GM18507 (cell line): ENCODE data around the gene EPB42.
"Not testable (repeated sequence)": the region's sequence is repeated elsewhere in the genome, so short reads cannot be mapped to it uniquely, and the experiment has no call there.

Experiments
- DNase-seq: peaks from one replicate; pipeline ENCODE4 v3.0.0; 2011; ENCODE audit warnings: low read depth; ENCODE audit not compliant: insufficient read length; ENCODE audit errors: extremely low spot score
- FAIRE-seq: peaks from 2 replicates; lab custom pipeline; 2011; peaks lifted over from hg19 to GRCh38; lab: Jason Lieb, UNC

EPB42 gene

DNA sequence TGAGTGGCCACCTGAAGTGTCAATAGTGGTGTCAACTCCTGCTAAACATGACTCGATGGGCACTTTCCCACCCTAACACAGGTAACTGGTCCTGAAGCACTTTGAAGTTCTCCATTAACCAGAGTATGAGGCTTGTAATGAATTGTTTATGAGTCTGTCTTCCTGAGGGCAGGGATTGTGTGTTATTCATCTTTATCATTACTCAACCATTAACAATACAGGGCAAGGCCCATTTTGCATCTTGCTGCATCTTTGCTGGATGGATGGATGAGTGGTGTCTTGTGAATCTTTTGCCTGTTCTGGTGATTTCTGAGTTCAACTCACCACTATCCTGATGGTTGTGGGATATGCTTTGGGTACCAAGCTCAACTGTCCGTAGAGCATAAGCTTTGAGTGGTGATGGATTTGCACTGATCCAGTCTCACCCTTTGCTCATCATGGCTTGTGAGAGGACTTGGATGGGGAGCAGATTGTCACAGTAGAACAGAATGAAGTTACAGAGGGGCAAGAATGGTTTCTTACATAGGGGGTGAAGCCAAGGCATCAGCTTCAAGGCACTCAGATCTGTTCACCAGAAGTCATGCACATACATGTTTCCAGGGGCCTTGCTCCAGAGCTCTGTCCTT, 22.3 kb upstream of the EPB42 start:
- FAIRE-seq (no peak), DNase-seq (no peak)

DNA sequence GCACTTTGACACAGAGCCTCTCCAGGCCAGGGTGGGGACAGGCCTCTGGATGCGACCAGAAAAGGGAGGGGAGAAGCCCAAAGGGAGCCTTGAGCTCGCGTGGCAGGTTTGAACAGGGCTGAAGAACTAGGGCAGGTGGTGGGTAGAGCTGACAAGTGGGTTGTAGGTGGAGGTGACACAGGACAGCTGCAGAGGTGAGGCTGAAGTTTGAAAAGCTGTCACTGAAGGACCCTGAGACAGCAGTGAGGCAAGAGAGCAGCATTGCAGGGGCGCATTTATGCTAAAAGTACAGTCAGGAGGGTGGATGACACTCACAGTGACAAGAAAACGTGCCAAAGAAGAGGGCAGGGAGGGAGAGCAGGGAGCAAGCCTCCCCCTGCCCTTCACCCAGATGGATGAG, 21.8 kb upstream of the EPB42 start:
- FAIRE-seq (no peak), DNase-seq (no peak)

DNA sequence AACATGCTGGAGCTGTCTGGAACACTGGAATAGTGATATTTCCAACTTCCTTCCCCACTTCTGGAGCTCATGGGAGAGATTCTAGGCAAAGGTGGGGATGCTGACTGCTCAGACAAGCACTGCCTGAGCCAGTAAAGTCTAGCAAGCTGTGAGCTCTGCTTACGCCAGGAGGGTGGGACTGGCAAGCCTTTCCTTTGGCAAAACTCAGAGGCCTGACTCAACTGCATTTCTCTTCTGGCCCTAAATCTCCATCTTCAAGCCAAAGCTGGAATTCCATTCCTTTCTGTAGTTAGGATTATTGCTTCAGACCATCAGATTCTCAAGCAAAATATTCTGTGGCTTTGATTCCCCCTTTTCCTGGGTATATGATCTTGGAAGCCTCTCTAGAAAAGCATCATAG, 20.3 kb upstream of the EPB42 start:
- DNase-seq, result no peak

DNA sequence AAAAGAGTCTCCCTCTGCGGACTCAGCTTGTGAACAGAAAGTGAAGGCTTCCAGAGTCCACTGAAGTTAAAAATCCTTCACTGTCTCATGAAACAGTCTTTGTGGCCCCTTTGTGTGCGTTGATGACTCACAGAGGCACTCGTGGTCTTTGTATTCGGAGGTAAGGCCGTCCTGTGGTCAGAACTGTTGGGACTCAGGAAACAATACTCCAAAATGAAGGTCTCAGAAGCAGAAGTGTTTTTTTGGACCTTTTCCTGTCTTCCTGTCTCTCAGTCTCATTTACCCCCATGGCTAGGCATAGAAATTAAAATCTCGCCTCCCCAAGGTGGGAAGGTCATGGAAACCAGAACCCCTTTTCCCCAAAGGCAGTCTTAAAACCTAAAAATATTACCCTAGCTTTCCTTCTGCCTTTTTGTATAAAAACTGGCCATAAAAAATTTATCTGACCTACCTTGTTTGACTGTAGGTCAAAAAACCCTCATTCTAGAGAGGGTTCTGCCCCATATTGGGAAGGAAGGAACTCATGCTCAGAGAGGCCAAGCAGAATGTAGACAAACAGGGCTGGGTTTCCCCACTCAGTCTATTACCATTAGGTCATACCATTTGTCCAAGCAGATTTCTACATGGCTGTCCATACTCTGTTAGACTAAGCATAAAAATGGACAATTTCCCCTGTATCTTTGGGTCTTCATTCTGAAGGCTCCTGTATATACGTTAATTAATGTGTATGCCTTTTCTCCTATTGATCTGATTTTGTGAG, 19.1 kb upstream of the EPB42 start:
- FAIRE-seq (peak; percentile 80), DNase-seq (peak; percentile 28)

More for the DNA sequence above, 20.3 kb upstream of the EPB42 start:
- no peak for FAIRE-seq

DNA sequence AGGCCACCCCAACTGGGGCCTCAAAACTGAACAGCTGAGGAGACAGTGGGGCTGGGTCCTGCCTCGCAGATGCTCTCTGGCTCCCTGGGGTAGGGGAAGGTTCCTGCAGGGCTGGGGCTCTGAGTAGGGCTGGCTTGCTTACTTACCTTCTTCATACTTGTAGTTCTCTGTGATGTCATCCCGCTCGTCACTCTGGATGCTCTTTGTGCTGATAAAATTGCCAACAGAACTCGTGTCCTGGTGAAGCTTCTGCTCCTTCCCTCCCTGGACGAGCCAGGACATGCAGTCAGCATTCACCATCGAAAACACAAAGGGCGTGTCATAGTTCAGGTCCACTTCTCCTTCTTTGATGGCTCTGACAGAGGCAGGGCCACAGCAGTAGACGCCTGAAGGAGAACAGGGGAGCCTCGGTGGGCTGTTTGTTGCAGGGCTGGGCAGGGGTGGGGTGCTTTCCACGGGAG, 17.9 kb upstream of the EPB42 start:
- DNase-seq, result no peak
- no peak for FAIRE-seq

DNA sequence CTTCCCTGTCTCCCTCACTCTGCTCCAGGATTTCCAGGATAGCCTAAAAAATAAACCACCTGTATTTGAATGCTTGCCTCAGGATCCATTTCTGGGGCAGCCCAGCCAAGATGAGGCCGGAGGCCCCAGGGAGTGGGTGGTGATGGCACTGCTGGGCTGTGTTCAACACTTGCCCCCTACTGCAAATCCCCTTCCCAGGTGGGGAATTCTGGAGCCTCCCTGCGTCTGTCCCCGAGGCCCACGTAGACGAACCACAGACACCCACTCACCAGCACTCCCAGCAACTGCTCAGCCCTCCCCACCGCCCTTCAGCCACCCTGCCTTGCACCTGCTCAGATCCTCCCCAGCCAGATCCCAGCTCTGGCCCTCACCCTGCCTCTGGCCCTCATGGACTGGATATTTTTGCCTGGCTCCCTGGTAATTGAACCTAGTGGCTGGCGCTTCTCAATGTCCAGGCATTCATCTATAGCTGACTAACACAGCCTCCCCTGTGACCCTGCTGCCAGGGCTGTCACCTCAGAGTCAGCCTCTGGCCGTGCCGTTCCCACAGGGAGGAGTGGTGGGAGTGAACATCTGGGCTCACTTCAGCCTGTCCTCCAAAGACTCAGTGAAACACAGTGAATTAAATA, 17.1 kb upstream of the EPB42 start:
- no peak for FAIRE-seq
- DNase-seq, result no peak

DNA sequence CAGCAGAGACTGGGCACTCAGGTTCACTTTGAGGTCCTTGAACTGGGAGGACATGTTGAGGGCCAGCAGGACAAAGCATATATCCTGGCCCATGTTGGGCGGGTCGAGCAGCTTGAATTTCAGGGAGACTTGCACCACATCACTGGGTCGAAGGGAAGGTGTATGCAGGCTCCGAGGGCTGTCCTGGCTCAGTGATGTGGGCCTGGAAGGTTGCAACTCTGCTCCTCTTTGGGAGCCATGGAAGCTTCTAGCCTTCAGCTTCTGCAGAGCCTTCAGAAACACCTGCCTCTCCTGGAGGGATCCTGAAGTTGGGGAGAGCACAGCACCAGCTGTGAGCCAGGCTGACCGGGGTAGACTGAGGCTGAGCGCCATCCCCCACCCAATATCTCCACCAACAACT, 14.7 kb upstream of the EPB42 start:
- DNase-seq (no peak), FAIRE-seq (no peak)

DNA sequence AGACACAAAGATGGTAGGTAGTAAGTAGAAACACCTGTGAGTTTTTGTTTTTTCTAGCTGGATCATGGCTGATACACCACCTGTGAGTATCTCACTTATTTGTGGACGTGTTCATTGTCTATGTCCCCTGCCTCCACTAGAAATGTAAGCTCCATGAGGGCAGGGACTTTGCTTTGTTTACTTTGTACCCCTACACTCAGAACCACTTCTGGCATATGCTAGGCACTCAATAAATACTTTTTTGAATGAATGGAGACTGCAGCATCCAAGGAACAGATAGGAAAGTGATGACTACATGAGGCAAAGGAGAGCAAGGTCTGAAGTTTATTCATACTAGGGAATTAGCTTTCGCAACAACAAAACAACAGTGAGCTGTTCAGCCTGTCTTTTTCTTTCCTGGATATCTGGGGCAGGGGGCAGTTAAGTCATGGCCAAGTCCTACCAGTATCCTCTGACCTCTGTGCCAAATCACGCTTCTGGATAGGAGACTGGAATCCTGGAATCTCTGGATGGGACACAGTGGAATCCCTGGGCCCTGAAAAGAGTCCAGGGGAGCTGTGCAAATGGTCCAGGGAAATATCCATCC, 11.6 kb upstream of the EPB42 start:
- no peak for DNase-seq
- no peak for FAIRE-seq

DNA sequence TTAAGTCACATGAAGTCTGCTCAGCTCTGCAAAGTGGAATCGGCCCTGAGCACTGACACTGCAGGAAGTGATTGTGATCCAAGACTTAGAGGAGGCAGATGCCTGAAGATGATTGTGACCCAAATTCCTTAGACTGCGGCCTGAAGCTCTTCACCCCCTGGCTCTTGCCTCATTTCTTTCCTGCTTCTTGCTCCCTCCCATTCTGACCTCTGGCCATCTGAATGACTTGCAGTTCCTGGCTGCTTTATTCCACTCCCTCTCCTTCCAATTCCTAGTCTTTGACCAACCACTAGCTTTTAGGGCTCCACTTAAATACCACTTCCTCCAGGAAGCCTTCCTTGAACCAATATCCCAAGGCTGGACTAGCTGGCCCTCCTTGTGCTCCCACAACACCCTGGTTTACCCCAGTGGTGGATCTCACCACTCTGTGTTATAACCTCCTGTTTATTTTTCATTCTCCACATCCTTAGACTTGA, 9.9 kb upstream of the EPB42 start:
- FAIRE-seq (no peak), DNase-seq (no peak)

DNA sequence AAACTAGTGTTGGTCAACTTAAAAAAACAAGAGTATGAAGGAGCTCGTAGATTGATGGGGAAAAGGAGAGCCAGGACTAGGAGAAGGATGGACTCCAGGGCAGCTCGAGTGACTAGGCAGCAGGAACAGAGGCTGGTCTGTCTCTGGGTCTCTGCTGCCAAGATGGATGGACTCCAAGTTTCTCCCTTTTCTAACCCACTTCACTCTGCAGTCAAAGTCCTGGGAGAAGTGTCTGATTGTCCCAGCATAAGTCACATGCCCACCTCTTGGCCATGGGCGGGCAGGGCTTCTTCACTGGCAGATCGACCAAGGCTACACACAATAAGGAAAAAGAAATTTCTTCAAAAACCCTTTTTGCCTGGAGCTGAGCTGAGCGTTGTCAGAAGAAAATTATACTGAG, 9.2 kb upstream of the EPB42 start:
- DNase-seq, result no peak
- no peak for FAIRE-seq

DNA sequence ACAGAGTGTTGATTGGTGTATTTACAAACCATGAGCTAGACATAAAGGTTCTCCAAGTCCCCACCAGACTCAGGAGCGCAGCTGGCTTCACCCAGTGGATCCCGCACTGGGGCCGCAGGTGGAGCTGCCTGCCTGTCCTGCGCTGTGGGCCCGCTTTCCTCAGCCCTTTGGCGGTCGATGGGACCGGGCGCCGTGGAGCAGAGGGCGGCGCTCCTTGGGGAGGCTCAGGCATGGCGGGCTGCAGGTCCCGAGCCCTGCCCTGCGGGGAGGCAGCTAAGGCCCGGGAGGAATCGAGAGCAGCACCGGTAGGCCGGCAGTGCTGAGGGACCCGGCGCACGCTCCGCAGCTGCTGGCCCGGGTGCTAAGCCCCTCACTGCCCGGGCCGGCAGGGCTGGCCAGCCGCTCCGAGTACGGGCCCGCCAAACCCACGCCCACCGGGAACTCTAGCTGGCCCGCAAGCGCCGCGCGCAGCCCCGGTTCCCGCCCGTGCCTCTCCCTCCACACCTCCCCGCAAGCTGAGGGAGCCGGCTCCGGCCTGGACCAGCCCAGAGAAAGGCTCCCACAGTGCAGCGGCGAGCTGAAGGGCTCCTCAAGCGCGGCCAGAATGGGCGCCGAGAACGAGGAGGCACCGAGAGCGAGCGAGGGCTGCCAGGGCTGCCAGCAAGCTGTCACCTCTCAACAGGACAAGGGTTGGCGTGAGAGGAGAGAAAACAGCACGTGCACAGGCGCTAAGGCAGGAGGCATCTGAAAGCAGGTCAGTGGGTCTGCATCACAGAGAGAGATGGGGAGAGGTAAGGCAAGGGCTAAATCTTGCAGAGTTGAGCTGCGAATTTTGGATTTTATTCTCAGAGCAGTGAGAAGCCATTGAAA, 5.9 kb upstream of the EPB42 start:
- FAIRE-seq, result no peak
- DNase-seq, result no peak

DNA sequence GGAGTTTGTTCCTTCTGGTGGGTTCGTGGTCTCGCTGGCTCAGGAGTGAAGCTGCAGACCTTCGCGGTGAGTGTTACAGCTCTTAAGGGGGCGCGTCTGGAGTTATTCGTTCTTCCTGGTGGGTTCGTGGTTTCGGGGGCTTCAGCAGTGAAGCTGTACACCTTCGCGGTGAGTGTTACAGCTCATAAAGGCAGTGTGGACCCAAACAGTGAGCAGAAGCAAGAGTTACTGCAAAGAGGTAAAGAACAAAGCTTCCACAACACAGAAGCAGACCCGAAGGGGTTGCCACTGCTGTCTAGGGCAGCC, 5.1 kb upstream of the EPB42 start:
- not testable (repeated sequence) for FAIRE-seq, DNase-seq

DNA sequence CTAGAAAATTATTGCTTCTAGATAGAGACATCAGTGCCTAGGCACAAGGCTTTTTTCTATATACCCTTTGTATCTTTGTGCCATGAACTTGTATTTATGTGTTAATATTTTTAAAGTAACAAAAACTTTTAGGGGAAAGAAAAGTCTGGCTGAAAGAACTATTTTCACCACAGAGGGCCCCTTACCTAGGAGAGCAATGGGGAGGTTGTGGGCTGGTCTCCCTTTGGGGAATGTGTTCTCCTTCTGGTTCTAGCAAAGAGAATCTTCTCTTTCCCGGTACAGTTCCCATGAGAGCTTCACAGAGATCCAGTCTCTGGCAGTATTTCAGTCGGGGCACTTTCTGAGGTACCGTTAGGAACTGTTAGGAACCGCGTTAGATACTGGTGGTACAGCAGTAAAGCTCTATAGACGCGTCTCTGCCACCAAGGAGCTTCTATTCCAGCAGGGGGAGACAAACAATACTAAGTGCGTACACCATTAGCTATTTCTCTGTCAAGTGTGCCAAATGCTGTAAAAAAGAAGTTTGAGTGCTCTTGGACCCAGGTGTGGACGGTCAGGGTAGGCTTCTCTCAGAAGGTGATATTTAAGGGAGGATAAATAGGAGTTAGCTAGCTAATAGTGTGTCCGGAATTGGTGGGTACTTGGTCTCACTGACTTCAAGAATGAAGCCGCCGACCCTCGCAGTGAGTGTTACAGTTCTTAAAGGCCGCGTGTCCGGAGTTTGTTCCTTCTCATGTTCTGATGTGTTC, 4.6 kb upstream of the EPB42 start:
- peak; percentile 59 for DNase-seq
- peak; percentile 83 for FAIRE-seq

DNA sequence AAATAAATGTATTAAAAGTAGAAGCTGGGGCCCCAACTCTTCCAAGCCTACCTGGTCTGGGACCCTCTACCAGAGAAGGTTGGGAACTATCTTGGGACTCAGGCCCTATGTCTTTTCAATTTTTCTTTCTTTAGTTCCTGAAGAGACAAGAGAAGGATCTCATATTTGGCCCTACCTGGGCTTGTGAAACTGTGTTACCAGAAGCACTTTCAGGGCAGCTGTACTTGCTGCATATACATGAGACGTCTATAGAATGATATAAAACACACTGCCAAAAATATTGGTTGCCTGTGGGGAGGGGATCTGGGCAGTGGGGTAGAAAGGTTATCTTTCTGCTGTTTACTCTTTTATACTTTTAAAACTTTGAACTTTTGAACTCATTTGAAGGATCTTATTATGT, 604 bp upstream of the EPB42 start:
- FAIRE-seq (no peak), DNase-seq (no peak)

DNA sequence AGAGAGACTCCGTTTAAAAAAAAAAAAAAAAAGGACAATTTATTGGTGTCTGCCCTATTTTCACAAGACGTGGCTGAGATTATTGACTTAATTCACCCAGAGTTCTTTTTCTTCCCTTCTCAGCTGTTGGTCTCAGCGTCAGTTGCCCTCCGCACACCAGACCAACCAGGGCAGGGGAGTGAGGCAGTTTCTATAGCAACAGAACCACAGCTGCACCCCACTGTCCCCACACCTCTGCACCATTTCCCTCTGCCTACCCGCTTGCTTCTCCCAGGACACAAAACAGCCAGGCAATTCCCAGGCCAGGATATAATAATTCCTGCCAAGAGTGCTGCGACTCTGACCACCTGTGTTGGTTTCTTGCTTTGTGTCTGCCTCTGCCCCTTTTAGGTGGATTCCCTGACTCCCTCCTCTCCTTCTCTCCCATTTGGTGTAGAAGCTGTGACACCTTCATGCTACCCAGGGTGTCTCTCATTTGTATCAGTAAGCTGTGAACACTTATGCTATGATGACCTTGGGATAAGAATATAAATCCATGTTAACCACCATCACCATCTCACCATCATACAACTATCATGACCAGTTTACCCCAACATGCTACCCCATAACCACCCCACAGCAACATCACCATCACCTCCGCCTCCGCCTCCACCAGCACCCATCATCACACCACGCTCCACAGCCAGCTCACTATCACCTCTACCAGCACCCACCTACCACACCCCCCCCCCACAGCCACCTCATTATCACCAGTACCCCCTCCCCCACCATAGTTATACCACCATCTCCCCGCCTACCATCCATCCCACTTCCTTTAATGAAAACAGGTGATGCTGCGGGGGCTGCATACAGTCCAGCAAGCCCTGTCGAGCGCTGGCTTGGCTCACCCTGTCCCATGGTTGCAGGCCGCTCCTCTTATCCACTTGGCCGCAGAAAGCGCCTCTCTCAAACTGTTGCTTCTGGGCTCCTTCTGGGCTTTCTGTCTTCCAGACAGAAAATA, 589 bp downstream of the EPB42 start:
- FAIRE-seq (no peak), DNase-seq (no peak)

DNA sequence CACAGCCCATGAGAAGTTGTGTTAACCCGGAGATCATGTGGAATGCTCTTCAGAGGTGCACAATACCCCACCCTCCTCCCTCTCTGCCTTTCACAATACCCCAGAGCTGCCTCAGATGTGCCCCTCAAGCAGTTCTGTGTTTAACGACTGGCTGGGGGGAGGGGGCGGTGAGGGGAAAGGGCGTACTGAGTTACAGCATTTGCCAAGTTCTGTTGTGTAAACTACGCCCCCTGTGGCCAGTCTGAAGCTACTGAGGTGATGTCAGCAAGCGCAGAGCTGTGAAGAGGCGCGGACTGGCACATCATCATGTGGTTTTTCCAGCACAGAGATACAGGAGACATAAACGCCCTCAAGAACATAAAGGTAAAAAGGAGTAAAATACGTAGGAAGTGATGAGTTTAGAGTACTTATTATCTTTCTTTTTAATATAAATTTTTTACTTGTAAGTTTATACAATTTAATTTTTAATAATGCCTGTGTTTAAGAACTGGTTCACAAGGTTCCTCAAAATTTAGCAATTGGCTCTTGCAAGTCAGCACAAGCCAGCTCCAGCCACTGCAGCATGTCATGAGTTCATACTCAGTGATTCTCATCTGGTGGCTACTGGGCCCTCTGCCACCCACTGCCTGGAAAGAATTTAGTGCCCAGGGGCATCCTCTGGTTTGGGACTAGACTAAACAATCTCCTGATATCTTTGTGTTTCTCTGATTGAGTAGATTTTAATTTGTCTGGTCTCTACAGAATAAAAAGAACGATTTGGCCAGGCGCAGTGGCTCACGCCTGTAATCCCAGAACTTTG, 1.7 kb downstream of the EPB42 start:
- FAIRE-seq (no peak), DNase-seq (no peak)

DNA sequence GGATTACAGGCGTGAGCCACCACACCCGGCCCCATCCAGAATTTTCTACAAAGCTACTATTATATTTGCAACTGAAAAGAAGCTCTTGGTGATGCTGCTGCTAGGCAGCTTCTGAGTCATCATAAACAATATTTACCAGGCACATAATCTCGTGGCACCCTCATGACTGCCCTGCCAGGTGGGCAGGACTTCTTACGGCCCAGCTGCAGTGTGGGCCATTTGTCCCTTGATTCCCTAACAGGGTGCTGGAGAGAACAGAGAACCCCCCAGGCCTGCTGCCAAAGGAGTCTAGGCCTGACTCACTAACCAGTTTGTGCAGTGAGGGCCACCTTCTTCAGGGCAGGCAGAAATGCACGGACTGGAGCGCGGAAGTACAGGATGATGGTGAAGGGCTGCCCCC, 4.9 kb downstream of the EPB42 start:
- DNase-seq, result no peak
- FAIRE-seq, result no peak
